Measurements from ENCODE around the gene CLCN6. TPM values are rescaled to one million over a fixed set of nuclear protein-coding genes. Genes with fewer than 3 reads are reported as not detected.

CLCN6 gene
- total RNA-seq, 1 experiment from 2014 or later: 48.1 TPM

GRCh38 chr1:11860083-11860482 lies 54.1 kb downstream of the CLCN6 start:
- no peak overlapping the region for H3K27ac ChIP-seq (ENCODE audit: low read depth, low read length, poor library complexity, severe bottlenecking)

GRCh38 chr1:11860587-11860986 lies 54.6 kb downstream of the CLCN6 start:
- no peaks in the 10 kb centered on the region for H3K36me3 ChIP-seq (ENCODE audit: insufficient read depth, low read length, poor library complexity, severe bottlenecking)
- H3K27me3 ChIP-seq (replicated peaks; ENCODE audit: insufficient read depth, low read depth, low read length, poor library complexity): peaks cover 79% of the 10 kb centered on the region
- ChIA-PET CTCF (interaction anchor here (0.6 kb wide), 1 partner anchor 36 kb away, joined by 10 read pairs; no protein-coding TSS in a partner anchor), POLR2A (ENCODE audit: low non-redundant PET) (no interaction called here)
- no peak for TF ChIP-seq CTCF (conservative IDR thresholded peaks at IDR 0.05; ENCODE audit: low read depth, low read length)
- TF ChIP-seq EZH2 (IDR thresholded peaks at IDR 0.05; ENCODE audit: borderline replicate concordance, low read depth, low read length, poor library complexity, severe bottlenecking): no peak
- H3K9me3 ChIP-seq (ENCODE audit: low read depth, low read length, poor library complexity, severe bottlenecking): no peaks in the 10 kb centered on the region
- intact Hi-C loops (cut with micrococcal nuclease; ENCODE audit: unreplicated experiment): no loop called here
- no peak overlapping the region for H3K4me3 ChIP-seq (ENCODE audit: low read depth, low read length, poor library complexity, severe bottlenecking)
- DNase-seq (ENCODE audit: low spot score): no peak
- H3K4me1 ChIP-seq (ENCODE audit: insufficient read depth, low read length, poor library complexity, severe bottlenecking): no peaks in the 10 kb centered on the region
- no TSS peak for BruUV-seq (replicated peaks)
- no peak overlapping the region for H3K27ac ChIP-seq (ENCODE audit: low read depth, low read length, poor library complexity, severe bottlenecking)

More at GRCh38 chr1:11860083-11860482, 54.1 kb downstream of the CLCN6 start:
- CTCF ChIA-PET: no interaction called here
- no peaks in the 10 kb centered on the region for H3K9me3 ChIP-seq (ENCODE audit: low read depth, low read length, poor library complexity, severe bottlenecking)
- no peak for DNase-seq (ENCODE audit: low spot score)
- peaks cover 79% of the 10 kb centered on the region for H3K27me3 ChIP-seq (replicated peaks; ENCODE audit: insufficient read depth, low read depth, low read length, poor library complexity)
- H3K36me3 ChIP-seq (ENCODE audit: insufficient read depth, low read length, poor library complexity, severe bottlenecking): no peaks in the 10 kb centered on the region
- TF ChIP-seq CTCF (conservative IDR thresholded peaks at IDR 0.05; ENCODE audit: low read depth, low read length): no peak
- no peak for TF ChIP-seq EZH2 (IDR thresholded peaks at IDR 0.05; ENCODE audit: borderline replicate concordance, low read depth, low read length, poor library complexity, severe bottlenecking)
- BruUV-seq (replicated peaks): no TSS peak
- POLR2A ChIA-PET (ENCODE audit: low non-redundant PET): no interaction called here
- H3K4me1 ChIP-seq (ENCODE audit: insufficient read depth, low read length, poor library complexity, severe bottlenecking): no peaks in the 10 kb centered on the region
- intact Hi-C loops (cut with micrococcal nuclease; ENCODE audit: unreplicated experiment): no loop called here
- no peak overlapping the region for H3K4me3 ChIP-seq (ENCODE audit: low read depth, low read length, poor library complexity, severe bottlenecking)

- no TSS peak for BruUV-seq (replicated peaks)
- no peaks in the 10 kb centered on the region for H3K9me3 ChIP-seq (ENCODE audit: low read depth, low read length, poor library complexity, severe bottlenecking)
- POLR2A ChIA-PET (ENCODE audit: low non-redundant PET): no interaction called here
Measured at GRCh38 chr1:11862890-11863289, 56.9 kb downstream of the CLCN6 start.

More at GRCh38 chr1:11862890-11863289, 56.9 kb downstream of the CLCN6 start:
- H3K4me1 ChIP-seq (ENCODE audit: insufficient read depth, low read length, poor library complexity, severe bottlenecking): no peaks in the 10 kb centered on the region
- no peaks in the 10 kb centered on the region for H3K36me3 ChIP-seq (ENCODE audit: insufficient read depth, low read length, poor library complexity, severe bottlenecking)
- CTCF ChIA-PET: no interaction called here
- no peak overlapping the region for H3K27ac ChIP-seq (ENCODE audit: low read depth, low read length, poor library complexity, severe bottlenecking)
- no peak for DNase-seq (ENCODE audit: low spot score)
- no peak overlapping the region for H3K4me3 ChIP-seq (ENCODE audit: low read depth, low read length, poor library complexity, severe bottlenecking)
- TF ChIP-seq CTCF (conservative IDR thresholded peaks at IDR 0.05; ENCODE audit: low read depth, low read length): no peak
- TF ChIP-seq EZH2 (IDR thresholded peaks at IDR 0.05; ENCODE audit: borderline replicate concordance, low read depth, low read length, poor library complexity, severe bottlenecking): no peak
- peaks cover 79% of the 10 kb centered on the region for H3K27me3 ChIP-seq (replicated peaks; ENCODE audit: insufficient read depth, low read depth, low read length, poor library complexity)
- intact Hi-C loops (cut with micrococcal nuclease; ENCODE audit: unreplicated experiment): no loop called here

All from A673 (cell line).